HCT116 (cell line): ENCODE measurements around the gene DLL1. TPM values are rescaled to one million over a fixed set of nuclear protein-coding genes. Genes with fewer than 3 reads are reported as not detected.
A peak's percentile ranks its signal among the peaks of the same experiment; 100 is the strongest.

Source experiments
- ATAC-seq: fragments of 200-7000 bp; cut with Tn5 transposase; 2 replicates; pipeline ENCODE4 v1.9.1; 2020; ENCODE audit warnings: mild to moderate bottlenecking, moderate library complexity
- BruUV-seq: library from RNA; stranded (reverse); fragments of 400-500 nt; replicated peaks from 2 replicates; lab custom pipeline; 2021; lab: Mats Ljungman, UMichigan
- CTCF ChIA-PET: fragments of 300-600 bp; sonication (Branson Sonifier 250); formaldehyde crosslinking; loops from one replicate; lab custom pipeline; 2021; ENCODE audit warnings: antibody characterized with exemption; lab: Charles Lee
- POLR2A ChIA-PET: fragments of 300-600, 350-600 bp; sonication (Branson Sonifier 250); formaldehyde crosslinking; loops from one replicate; lab custom pipeline; 2021; ENCODE audit warnings: antibody characterized with exemption; lab: Charles Lee
- RAD21 ChIA-PET, 2 experiments: fragments of 300-600 bp; sonication (Branson Sonifier 250); formaldehyde crosslinking; loops; one replicate each; lab custom pipeline; 2023; ENCODE audit warnings: low total read pairs in 2 of 2; ENCODE audit not compliant: uncharacterized antibody in 2 of 2, unreplicated experiment in 2 of 2, low non-redundant PET in 1 of 2; lab: Charles Lee
- DNase-seq: peaks from one replicate; pipeline ENCODE4 v3.0.0-alpha.2; 2010; ENCODE audit warnings: low read depth, low spot score
- H2AFZ ChIP-seq: fragments of 200-600 bp; shearing (Covaris generic), sonication (generic); 2 replicates; pipeline ENCODE4 v1.6.1; 2017; ENCODE audit warnings: low read depth, mixed run types, mixed read lengths, antibody characterized with exemption, low read length; ENCODE audit not compliant: poor library complexity, severe bottlenecking
- H3K27ac ChIP-seq: 2 replicates; pipeline ENCODE4 v1.5.1; 2012; ENCODE audit warnings: low read depth, low read length
- H3K27me3 ChIP-seq: fragments of 200-600 bp; sonication (generic); 2 replicates; pipeline ENCODE4 v1.6.1; 2016; ENCODE audit warnings: mixed run types, low read length, mixed read lengths; ENCODE audit not compliant: insufficient read depth
- H3K36me3 ChIP-seq, 2 experiments: fragments of 200-500 bp in 1 of 2; fragments of 200-600 bp in 1 of 2; sonication (Bioruptor generic) in 1 of 2; sonication (generic) in 1 of 2; 2 replicates each; pipeline versions ENCODE4 v1.5.1 to v1.6.1; 2014 to 2016; ENCODE audit warnings: low read length in 2 of 2, inconsistent platforms in 1 of 2, mixed read lengths in 1 of 2, mixed run types in 1 of 2; ENCODE audit not compliant: insufficient read depth in 2 of 2, control insufficient read depth in 1 of 2
- H3K4me1 ChIP-seq, 2 experiments: fragments of 200-600 bp in 1 of 2; sonication (generic) in 1 of 2; 2 replicates each; pipeline versions ENCODE4 v1.5.1 to v1.6.1; 2012 to 2017; ENCODE audit warnings: low read length in 2 of 2, inconsistent platforms in 1 of 2, mild to moderate bottlenecking in 1 of 2, mixed read lengths in 1 of 2, mixed run types in 1 of 2, moderate library complexity in 1 of 2; ENCODE audit not compliant: insufficient read depth in 2 of 2, control insufficient read depth in 1 of 2
- H3K4me2 ChIP-seq: fragments of 200-600 bp; sonication (generic); 2 replicates; pipeline ENCODE4 v1.6.1; 2017; ENCODE audit warnings: mixed run types, low read length, mixed read lengths
- H3K4me3 ChIP-seq, 2 experiments: fragments of 200-600 bp in 1 of 2; sonication (generic) in 1 of 2; replicated peaks in 1 of 2; 2 replicates each; pipeline ENCODE4 v1.5.1; 2011 to 2016; ENCODE audit warnings: low read length in 2 of 2, control low read depth in 1 of 2, low read depth in 1 of 2, mild to moderate bottlenecking in 1 of 2, mixed read lengths in 1 of 2, mixed run types in 1 of 2
- H3K79me2 ChIP-seq: fragments of 200-600 bp; sonication (generic); 2 replicates; pipeline ENCODE4 v1.6.1; 2017; ENCODE audit warnings: mild to moderate bottlenecking, mixed run types, low read length, moderate library complexity, mixed read lengths; ENCODE audit not compliant: insufficient read depth
- H3K9ac ChIP-seq: fragments of 200-600 bp; sonication (generic); 2 replicates; pipeline ENCODE4 v1.6.1; 2016; ENCODE audit warnings: low read length, mixed read lengths
- H3K9me2 ChIP-seq: fragments of 200-600 bp; sonication (generic), shearing (Covaris generic); 2 replicates; pipeline ENCODE4 v1.6.1; 2017; ENCODE audit warnings: mixed run types, mild to moderate bottlenecking, moderate library complexity; ENCODE audit not compliant: insufficient read depth
- H3K9me3 ChIP-seq, 2 experiments: fragments of 200-500 bp in 1 of 2; fragments of 200-600 bp in 1 of 2; sonication (Bioruptor generic) in 1 of 2; sonication (generic) in 1 of 2; 2 replicates each; pipeline ENCODE4 v1.6.1; 2014 to 2017; ENCODE audit warnings: low read length in 2 of 2, mixed read lengths in 2 of 2, inconsistent platforms in 1 of 2, low read depth in 1 of 2, mild to moderate bottlenecking in 1 of 2, mixed run types in 1 of 2, moderate library complexity in 1 of 2; ENCODE audit not compliant: control insufficient read depth in 1 of 2, insufficient read depth in 1 of 2
- H4K20me1 ChIP-seq: fragments of 200-600 bp; sonication (generic), shearing (Covaris generic); 2 replicates; pipeline ENCODE4 v1.6.1; 2017; ENCODE audit warnings: mixed run types, mild to moderate bottlenecking, moderate library complexity; ENCODE audit not compliant: insufficient read depth
- ATF3 ChIP-seq: IDR thresholded peaks from 2 replicates; pipeline ENCODE4 v1.6.1; 2012
- CBX3 ChIP-seq: IDR thresholded peaks from 2 replicates; pipeline ENCODE4 v1.6.1; 2012; ENCODE audit warnings: low read depth
- CEBPB ChIP-seq: IDR thresholded peaks from 2 replicates; pipeline ENCODE4 v1.6.1; 2012; ENCODE audit warnings: low read depth
- EGR1 ChIP-seq: IDR thresholded peaks from 2 replicates; pipeline ENCODE4 v1.6.1; 2012; ENCODE audit warnings: low read depth
- ELF1 ChIP-seq: IDR thresholded peaks from 2 replicates; pipeline ENCODE4 v1.6.1; 2012; ENCODE audit warnings: low read depth, borderline replicate concordance
- EZH2 ChIP-seq: fragments of 200-600 bp; sonication (generic); IDR thresholded peaks from 2 replicates; pipeline ENCODE4 v1.6.1; 2017; ENCODE audit warnings: antibody characterized with exemption, mixed run types
- FOSL1 ChIP-seq: IDR thresholded peaks from 2 replicates; pipeline ENCODE4 v1.6.1; 2012; ENCODE audit warnings: low read depth
- JUND ChIP-seq: IDR thresholded peaks from 2 replicates; pipeline ENCODE4 v1.6.1; 2012
- POLR2AphosphoS5 ChIP-seq: IDR thresholded peaks from 2 replicates; pipeline ENCODE4 v1.6.1; 2011; ENCODE audit warnings: mild to moderate bottlenecking, low read depth, low read length, moderate library complexity
- RAD21 ChIP-seq: IDR thresholded peaks from 2 replicates; pipeline ENCODE4 v1.6.1; 2012; ENCODE audit warnings: low read depth, mild to moderate bottlenecking
- SIN3A ChIP-seq: IDR thresholded peaks from 2 replicates; pipeline ENCODE4 v1.6.1; 2012; ENCODE audit warnings: low read depth
- SP1 ChIP-seq: IDR thresholded peaks from 2 replicates; pipeline ENCODE4 v1.6.1; 2012; ENCODE audit warnings: low read depth
- SRF ChIP-seq: IDR thresholded peaks from 2 replicates; pipeline ENCODE4 v1.6.1; 2012; ENCODE audit warnings: low read depth
- TCF7L2 ChIP-seq: IDR thresholded peaks from 2 replicates; pipeline ENCODE4 v1.7.0; 2011; ENCODE audit warnings: borderline replicate concordance, inconsistent platforms; ENCODE audit not compliant: insufficient read depth, insufficient read length; ENCODE audit errors: extremely low read depth
- ZBTB33 ChIP-seq: IDR thresholded peaks from 2 replicates; pipeline ENCODE4 v1.6.1; 2011; ENCODE audit warnings: mild to moderate bottlenecking, low read length, moderate library complexity; ENCODE audit not compliant: insufficient replicate concordance; ENCODE audit errors: extremely low read depth
- ZFX ChIP-seq: fragments of 450-650 bp; IDR thresholded peaks from 2 replicates; pipeline ENCODE4 v1.6.1; 2017
- ZNF274 ChIP-seq: fragments of 200-500 bp; sonication (Bioruptor generic); IDR thresholded peaks from 2 replicates; pipeline ENCODE4 v1.6.1; 2014; ENCODE audit warnings: mild to moderate bottlenecking, low read depth, low read length, inconsistent platforms
- intact Hi-C: fragments of 100-400 bp; cut with micrococcal nuclease; formaldehyde crosslinking; loops from 2 replicates; pipeline ENCODE4 v1.10.0; 2022
- total RNA-seq: library from RNA; stranded (reverse); gene quantifications from one replicate; pipeline ENCODE4 v1.2.1, GENCODE V29; 2021; ENCODE audit not compliant: unreplicated experiment
- TF ChIP-seq, protein P1 (sequence below), 3 experiments: fragments of 200-600 bp in 1 of 3; sonication (generic) in 1 of 3; IDR thresholded peaks in 2 of 3; conservative IDR thresholded peaks in 1 of 3; 2 replicates each; pipeline ENCODE4 v1.5.1; 2012 to 2017; ENCODE audit warnings: low read depth in 2 of 3, low read length in 2 of 3, antibody characterized with exemption in 1 of 3, borderline replicate concordance in 1 of 3, control low read depth in 1 of 3, mild to moderate bottlenecking in 1 of 3, mixed read lengths in 1 of 3, mixed run types in 1 of 3, moderate library complexity in 1 of 3; ENCODE audit not compliant: insufficient read depth in 1 of 3

DLL1 gene
- total RNA-seq, 1 experiment from 2014 or later = 5.3 TPM

DNA sequence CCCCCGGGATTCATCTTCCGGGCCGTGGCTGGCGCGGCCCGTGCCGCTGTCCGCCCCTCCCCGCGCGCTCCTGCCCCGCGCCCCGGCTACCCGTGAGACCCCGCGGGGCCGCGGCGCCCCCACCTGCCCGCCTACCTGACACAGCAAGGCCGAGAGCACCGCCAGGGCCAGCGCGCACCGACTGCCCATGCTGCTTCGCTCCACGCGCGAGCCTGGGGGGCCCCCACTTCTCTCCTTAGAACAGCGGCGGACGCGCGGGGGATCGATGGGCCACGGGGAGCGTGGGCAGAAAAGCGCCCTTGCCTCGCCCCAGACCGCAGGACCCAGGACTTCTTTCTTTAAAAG lies 955 bp downstream of the DLL1 start (continued):
- TF ChIP-seq ATF3 (no peak), POLR2AphosphoS5 (no peak), CBX3 (no peak), SP1 (no peak), EZH2 (no peak), RAD21 (no peak)

- RAD21 ChIA-PET = no interaction called here
- no peak overlapping the region for H3K27ac ChIP-seq
- no peaks in the 10 kb centered on the region for H3K9me3 ChIP-seq
- CTCF ChIA-PET = no interaction called here
- ATAC-seq (no peak), DNase-seq (no peak)
- no peak overlapping the region; a peak in 1 of 4 replicates for H3K4me3 ChIP-seq
- POLR2A ChIA-PET = no interaction called here
- no peak overlapping the region for H3K9ac ChIP-seq
- H3K36me3 ChIP-seq = no peaks in the 10 kb centered on the region; a peak in 1 of 4 replicates
- intact Hi-C loops = no loop called here
- peaks cover 4% of the 10 kb centered on the region; the same call in 1 of the 2 replicates for H3K27me3 ChIP-seq
- H4K20me1 ChIP-seq = no peaks in the 10 kb centered on the region
- no TSS peak for BruUV-seq
- peak overlapping the region; percentile 90 for H3K4me2 ChIP-seq
- TF ChIP-seq CEBPB = no peak
- no peak for TF ChIP-seq EGR1
- TF ChIP-seq, protein P1, sequence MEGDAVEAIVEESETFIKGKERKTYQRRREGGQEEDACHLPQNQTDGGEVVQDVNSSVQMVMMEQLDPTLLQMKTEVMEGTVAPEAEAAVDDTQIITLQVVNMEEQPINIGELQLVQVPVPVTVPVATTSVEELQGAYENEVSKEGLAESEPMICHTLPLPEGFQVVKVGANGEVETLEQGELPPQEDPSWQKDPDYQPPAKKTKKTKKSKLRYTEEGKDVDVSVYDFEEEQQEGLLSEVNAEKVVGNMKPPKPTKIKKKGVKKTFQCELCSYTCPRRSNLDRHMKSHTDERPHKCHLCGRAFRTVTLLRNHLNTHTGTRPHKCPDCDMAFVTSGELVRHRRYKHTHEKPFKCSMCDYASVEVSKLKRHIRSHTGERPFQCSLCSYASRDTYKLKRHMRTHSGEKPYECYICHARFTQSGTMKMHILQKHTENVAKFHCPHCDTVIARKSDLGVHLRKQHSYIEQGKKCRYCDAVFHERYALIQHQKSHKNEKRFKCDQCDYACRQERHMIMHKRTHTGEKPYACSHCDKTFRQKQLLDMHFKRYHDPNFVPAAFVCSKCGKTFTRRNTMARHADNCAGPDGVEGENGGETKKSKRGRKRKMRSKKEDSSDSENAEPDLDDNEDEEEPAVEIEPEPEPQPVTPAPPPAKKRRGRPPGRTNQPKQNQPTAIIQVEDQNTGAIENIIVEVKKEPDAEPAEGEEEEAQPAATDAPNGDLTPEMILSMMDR (IDR thresholded peaks at IDR 0.05 in 2 of 3, conservative IDR thresholded peaks at IDR 0.05 in 1 of 3; ENCODE audit: borderline replicate concordance in 1 of 3, insufficient read depth in 1 of 3, low read depth in 2 of 3, low read length in 2 of 3) = no peak
- no peak for TF ChIP-seq JUND
- no peak for TF ChIP-seq ZNF274
- no peak for TF ChIP-seq ZFX
- TF ChIP-seq SRF = no peak
- no peak for TF ChIP-seq SIN3A
- TF ChIP-seq CBX3 = no peak
- TF ChIP-seq ELF1 = no peak
- TF ChIP-seq TCF7L2 = no peak
- TF ChIP-seq SP1 = no peak
- TF ChIP-seq FOSL1 = no peak
- TF ChIP-seq ZBTB33 = no peak
- no peaks in the 10 kb centered on the region for H3K9me2 ChIP-seq
- no peaks in the 10 kb centered on the region for H3K79me2 ChIP-seq
- no peak overlapping the region for H2AFZ ChIP-seq
- H3K4me1 ChIP-seq = peaks cover 0 to 7% of the 10 kb centered on the region in 2 experiments; a peak in 2 of 4 replicates
Measured at GRCh38 chr6:170289180-170289931, 1.5 kb downstream of the DLL1 start.
